OCI-LY7 (cell line): ENCODE results near the gene ANKRD16.

Experiments
- EZH2phosphoT487 ChIP-seq: fragments of 200-600 bp; sonication (generic); IDR thresholded peaks from 2 replicates; pipeline ENCODE4 v1.6.1; 2018; ENCODE audit warnings: low read depth, borderline replicate concordance, mild to moderate bottlenecking, mixed run types, antibody characterized with exemption, low read length, moderate library complexity, mixed read lengths
- TF ChIP-seq, protein P1 (sequence below): fragments of 200-600 bp; sonication (generic); conservative IDR thresholded peaks from 2 replicates; pipeline ENCODE4 v1.5.1; 2014; ENCODE audit warnings: mild to moderate bottlenecking, antibody characterized with exemption, low read length, moderate library complexity, mixed read lengths

DNA sequence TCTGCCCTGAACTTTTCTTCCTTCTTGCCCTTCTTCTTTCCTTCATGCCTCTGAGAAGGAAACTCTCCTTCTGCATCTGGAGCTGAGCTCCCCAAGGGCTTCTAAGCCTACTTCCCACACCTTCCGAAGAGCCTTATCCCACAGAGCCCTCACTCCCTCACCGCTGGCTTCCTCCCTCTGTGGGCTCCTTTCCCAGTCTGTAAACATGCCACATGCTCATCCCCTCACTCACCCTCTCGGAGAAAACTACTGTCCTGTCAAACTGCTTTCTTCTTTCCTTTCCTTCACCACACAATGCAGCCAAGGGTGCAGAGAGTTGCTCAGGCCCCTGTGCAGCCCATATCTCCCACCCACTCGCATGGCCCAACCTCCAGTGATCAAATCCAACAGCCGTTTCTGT is 18.1 kb downstream of the ANKRD16 start:
- TF ChIP-seq, protein P1, sequence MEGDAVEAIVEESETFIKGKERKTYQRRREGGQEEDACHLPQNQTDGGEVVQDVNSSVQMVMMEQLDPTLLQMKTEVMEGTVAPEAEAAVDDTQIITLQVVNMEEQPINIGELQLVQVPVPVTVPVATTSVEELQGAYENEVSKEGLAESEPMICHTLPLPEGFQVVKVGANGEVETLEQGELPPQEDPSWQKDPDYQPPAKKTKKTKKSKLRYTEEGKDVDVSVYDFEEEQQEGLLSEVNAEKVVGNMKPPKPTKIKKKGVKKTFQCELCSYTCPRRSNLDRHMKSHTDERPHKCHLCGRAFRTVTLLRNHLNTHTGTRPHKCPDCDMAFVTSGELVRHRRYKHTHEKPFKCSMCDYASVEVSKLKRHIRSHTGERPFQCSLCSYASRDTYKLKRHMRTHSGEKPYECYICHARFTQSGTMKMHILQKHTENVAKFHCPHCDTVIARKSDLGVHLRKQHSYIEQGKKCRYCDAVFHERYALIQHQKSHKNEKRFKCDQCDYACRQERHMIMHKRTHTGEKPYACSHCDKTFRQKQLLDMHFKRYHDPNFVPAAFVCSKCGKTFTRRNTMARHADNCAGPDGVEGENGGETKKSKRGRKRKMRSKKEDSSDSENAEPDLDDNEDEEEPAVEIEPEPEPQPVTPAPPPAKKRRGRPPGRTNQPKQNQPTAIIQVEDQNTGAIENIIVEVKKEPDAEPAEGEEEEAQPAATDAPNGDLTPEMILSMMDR, result no peak
- no peak for TF ChIP-seq EZH2phosphoT487
